Osteocyte (in vitro differentiated cells): Measurements from ENCODE around the gene RAB36. TPM values are rescaled to one million over a fixed set of nuclear protein-coding genes. Genes with fewer than 3 reads are reported as not detected.

Source experiments
- DNase-seq: peaks from one replicate; pipeline ENCODE4 v3.0.0; 2021; ENCODE audit warnings: mixed read lengths; ENCODE audit not compliant: unreplicated experiment; ENCODE audit errors: extremely low spot score
- H3K27ac Mint-ChIP-seq: one replicate; pipeline ENCODE4 v1.8.0; 2021; ENCODE audit warnings: mild to moderate bottlenecking, mixed read lengths; ENCODE audit not compliant: unreplicated experiment
- H3K27me3 Mint-ChIP-seq: one replicate; pipeline ENCODE4 v1.8.0; 2021; ENCODE audit warnings: mixed read lengths; ENCODE audit not compliant: unreplicated experiment
- H3K36me3 Mint-ChIP-seq: one replicate; pipeline ENCODE4 v1.8.0; 2021; ENCODE audit warnings: mixed read lengths; ENCODE audit not compliant: unreplicated experiment
- H3K4me1 Mint-ChIP-seq: one replicate; pipeline ENCODE4 v1.8.0; 2021; ENCODE audit warnings: mixed read lengths; ENCODE audit not compliant: unreplicated experiment
- H3K4me3 Mint-ChIP-seq: one replicate; pipeline ENCODE4 v1.8.0; 2021; ENCODE audit warnings: mild to moderate bottlenecking, moderate library complexity, mixed read lengths; ENCODE audit not compliant: unreplicated experiment
- H3K9me3 Mint-ChIP-seq: one replicate; pipeline ENCODE4 v1.8.0; 2021; ENCODE audit warnings: mixed read lengths; ENCODE audit not compliant: unreplicated experiment
- CTCF ChIP-seq: fragments of 200-600 bp; sonication (generic); IDR thresholded peaks from 2 replicates; pipeline ENCODE4 v1.5.0; 2021; ENCODE audit warnings: antibody characterized with exemption, mild to moderate bottlenecking, moderate library complexity
- total RNA-seq: library from RNA; stranded (reverse); gene quantifications from 2 replicates; pipeline ENCODE4 v1.2.1, GENCODE V29; 2021

The RAB36 gene
- total RNA-seq, 1 donor from 2014 or later = 4.8 TPM

- Mint-ChIP-seq H3K4me1 (peaks cover 2% of the 10 kb centered on the region), H3K27me3 (no peaks in the 10 kb centered on the region), H3K27ac (no peak overlapping the region), H3K36me3 (peaks cover 10% of the 10 kb centered on the region), H3K4me3 (no peak overlapping the region), H3K9me3 (no peaks in the 10 kb centered on the region)
- TF ChIP-seq CTCF = no peak
- no peak for DNase-seq
Observed at GRCh38 chr22:23206915-23207314, 61.6 kb downstream of the RAB36 start.

GRCh38 chr22:23207729-23208393 is 62.6 kb downstream of the RAB36 start:
- no peak for DNase-seq
- H3K27me3 Mint-ChIP-seq = no peaks in the 10 kb centered on the region
- H3K4me1 Mint-ChIP-seq = no peaks in the 10 kb centered on the region
- no peaks in the 10 kb centered on the region for H3K9me3 Mint-ChIP-seq
- H3K27ac Mint-ChIP-seq = no peak overlapping the region
- H3K36me3 Mint-ChIP-seq = peaks cover 10% of the 10 kb centered on the region
- TF ChIP-seq CTCF = no peak
- H3K4me3 Mint-ChIP-seq = no peak overlapping the region

GRCh38 chr22:23210428-23211170 is 65.3 kb downstream of the RAB36 start:
- Mint-ChIP-seq H3K36me3 (no peaks in the 10 kb centered on the region), H3K27me3 (no peaks in the 10 kb centered on the region), H3K4me1 (peaks cover 11% of the 10 kb centered on the region), H3K9me3 (no peaks in the 10 kb centered on the region), H3K4me3 (no peak overlapping the region), H3K27ac (no peak overlapping the region)
- DNase-seq = no peak
- TF ChIP-seq CTCF = no peak

GRCh38 chr22:23211622-23212021 is 66.3 kb downstream of the RAB36 start:
- no peak for DNase-seq
- no peaks in the 10 kb centered on the region for H3K36me3 Mint-ChIP-seq
- no peak overlapping the region for H3K27ac Mint-ChIP-seq
- no peak for TF ChIP-seq CTCF
- no peaks in the 10 kb centered on the region for H3K9me3 Mint-ChIP-seq
- H3K27me3 Mint-ChIP-seq = no peaks in the 10 kb centered on the region
- H3K4me1 Mint-ChIP-seq = peaks cover 20% of the 10 kb centered on the region
- no peak overlapping the region for H3K4me3 Mint-ChIP-seq
